NCI-H774 (cell line): Measurements from ENCODE around the gene AFG1L.
"Not testable (repeated sequence)": the region's sequence is repeated elsewhere in the genome, so short reads cannot be mapped to it uniquely, and the experiment has no call there.

Experiments used
- DNase-seq: peaks from one replicate; lab custom pipeline; 2025; lab: John Stamatoyannopoulos, UW

AFG1L gene

DNA sequence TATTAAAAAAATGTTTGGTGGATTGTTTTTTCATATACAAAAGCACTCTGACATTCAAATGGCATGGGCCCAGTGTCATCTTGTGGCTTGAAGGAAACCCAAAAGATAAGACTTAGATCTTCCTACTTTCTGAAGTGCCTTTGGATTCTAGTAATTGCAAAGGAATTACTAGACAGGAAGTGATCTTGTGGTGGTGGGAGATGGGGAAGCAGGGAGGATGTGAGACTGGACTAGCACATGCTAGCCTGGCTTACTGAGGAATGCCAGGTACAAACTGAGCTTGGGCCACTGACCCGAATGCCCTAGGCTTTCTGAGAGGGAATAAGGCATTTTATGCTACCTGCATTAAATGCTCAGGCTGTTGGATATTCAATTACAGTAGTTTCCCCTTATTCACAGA is 59.0 kb downstream of the AFG1L start:
- no peak for DNase-seq

DNA sequence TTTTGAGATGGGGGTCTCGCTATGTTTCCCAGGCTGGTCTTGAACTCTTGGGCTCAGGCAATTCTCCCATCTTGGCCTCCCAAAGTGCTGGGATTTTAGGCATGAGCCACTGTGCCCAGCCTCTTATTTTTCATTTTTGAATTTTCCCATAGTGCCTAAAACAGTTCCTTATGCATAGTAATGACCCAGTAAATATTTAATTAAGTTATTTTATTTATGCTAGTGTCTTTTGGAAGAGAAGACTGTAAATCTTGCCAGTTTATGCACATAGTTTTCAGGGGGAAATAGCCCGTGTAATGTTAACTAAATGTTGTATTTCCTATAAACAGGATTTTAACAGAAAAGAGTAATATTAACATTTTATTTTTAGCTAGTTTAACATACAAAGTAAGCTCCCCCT is 60.3 kb downstream of the AFG1L start:
- DNase-seq, result no peak

DNA sequence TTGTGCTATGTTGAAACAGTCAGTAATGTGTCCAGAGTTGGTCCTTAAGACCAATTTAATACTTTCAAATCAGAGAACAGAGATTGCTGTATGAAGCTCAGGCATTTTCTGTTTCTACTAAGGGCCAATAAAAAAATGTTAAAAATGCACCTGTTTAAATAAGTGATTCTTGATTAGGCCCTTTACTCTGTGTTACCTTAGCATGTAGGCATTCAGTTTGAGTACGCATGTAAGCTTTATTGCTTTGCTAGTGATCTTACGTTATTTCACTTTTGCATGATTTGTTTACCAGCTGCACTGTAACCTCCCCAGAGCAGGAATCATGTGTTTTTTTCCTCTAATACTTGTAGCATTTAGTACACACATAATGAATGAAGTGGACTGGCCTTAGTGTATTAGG is 61.0 kb downstream of the AFG1L start:
- no peak for DNase-seq

DNA sequence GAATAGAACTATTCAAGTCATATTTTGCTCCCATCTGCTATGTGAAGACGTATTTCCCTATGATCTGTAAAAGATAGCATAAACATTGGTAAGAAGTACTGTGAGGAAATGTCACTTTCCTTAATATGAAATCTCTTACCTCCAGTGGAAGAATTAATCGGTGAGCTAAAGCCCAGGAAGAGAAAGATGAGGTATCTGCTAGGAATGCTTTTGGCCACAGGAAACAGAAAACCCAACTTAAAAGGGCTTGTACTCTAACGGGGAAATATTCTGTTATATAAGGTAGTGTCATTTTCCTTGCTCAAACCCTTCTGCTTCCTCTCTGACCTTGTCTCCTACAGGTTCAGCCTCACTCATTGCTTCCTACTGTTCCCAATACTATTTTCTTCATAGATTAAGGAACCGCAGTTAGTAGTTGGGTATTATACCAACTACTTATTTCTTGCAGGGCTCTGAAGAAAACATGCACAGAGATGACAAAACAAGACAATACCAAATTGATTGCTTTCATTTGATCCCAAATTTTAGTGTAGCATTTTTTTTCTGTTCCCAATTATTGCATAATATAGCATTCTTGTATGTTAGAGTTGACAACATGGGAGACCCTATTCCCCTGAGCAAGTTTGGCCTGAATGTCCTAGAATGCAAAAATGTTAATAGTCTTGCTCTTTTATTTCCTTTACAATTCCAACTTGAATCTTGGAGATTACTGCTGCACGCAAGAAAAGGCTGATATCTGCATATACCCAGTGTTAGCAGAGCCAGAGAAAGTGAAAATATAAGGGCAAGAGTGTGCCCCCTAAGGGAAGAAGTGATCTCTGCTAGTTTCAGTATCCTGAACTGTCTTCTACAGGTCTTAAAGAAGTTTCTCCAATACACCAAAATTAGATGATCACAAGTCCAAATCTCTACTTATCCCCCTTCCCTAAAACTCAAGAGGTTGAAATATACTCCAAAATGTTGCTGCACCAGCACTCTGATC is 65.3 kb downstream of the AFG1L start:
- DNase-seq, result no peak

DNA sequence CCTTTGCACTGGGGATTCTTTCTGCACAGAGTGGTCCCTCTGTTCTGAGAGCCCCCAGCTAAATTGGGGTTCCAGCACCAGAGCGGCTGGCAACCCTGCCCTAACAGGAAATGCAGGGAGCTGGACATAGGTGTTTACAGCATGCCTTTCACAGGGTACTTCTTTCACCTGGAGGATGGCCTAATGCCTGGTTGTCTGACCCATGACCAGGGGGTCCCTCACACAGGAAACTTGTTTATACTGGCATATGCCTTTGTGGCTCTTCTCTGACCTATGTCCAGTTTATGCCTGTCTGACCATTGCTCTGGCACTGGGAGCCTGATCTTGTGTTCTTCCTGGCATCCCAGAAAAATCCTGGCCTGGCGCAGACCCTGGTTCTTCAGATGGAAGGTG is 66.1 kb downstream of the AFG1L start:
- DNase-seq, result no peak

DNA sequence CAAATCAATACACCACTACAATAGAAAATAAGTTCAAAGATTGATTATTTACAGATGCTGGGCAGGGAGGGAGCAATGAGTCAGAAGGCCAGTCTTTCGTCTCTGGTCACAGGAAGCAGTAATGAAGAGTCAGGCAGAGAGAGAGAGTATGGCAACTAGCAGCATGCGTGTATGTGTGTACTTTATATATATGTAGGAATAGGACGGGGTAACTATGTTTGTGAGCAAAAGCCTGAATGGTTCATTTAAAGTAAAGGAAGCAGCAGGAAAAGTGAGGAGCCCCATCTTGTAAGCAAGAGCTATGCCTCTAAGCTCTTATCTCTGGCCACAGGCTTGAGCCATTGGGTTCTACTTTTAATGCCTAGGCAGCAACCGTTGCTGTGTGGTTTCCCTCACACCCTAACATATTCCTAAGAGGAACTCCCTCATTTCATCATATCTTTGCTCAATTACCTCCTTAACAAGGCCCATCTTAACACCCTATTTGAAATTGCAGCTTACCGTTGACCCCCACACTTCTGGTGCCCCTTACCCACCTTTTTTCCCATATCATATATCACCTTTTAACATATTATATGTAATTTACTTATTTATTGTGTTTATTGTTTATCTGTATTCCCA is 66.6 kb downstream of the AFG1L start:
- no peak for DNase-seq

DNA sequence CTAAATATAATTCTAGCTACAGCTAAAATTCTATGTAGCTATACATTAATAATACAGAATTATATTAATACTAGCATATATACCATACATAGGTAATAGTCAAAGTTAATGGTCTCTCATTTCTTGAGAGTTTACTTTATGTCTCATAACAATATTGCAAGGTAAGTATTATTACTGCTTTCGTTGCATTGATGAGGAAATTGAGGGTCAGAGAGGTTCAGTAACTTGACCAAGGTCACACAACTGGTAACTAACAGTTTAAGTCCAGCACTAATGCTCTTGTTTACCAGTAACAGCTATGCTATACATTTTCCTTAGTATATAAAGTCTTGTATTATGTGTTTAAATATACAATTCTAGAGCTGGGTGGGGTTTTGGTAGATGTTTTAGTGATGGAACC is 67.6 kb downstream of the AFG1L start:
- no peak for DNase-seq

DNA sequence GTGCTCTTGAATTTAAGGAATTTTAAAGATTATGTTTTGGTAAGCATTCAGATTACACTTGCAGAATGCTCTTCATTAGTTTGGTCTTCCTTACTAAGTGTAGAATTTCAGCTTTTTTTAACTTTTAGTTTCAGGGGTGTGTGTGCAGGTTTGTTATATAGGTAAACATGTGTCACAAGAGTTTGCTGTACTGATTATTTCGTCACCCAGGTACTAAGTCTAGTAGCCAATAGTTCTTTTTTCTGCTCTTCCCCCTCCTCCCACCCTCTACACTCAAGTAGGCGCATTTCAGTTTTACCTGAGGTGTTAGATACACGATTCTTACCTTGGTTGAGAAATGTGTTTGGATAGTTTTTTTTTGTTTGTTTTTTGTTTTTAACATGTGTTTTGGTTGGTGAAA is 68.3 kb downstream of the AFG1L start:
- no peak for DNase-seq

DNA sequence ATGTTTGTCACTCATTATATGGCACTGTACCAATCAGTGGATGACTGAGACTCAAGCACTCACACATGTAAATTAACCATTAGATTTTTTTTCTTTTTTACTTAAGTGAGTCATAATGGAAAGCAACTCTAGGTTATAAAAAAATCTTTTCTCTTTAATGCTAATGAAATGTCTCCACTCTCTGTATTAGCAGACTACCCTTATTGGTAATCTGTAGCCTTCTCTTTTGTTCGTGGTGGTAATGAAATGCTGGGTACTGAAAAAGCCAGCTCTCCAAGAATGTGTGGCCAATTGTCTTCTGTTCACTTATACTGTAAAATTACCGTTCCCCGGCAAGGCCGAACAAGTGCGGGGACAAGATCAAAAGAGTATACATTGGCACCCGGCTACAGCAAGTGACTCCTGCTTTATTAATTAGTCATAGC is 69.0 kb downstream of the AFG1L start:
- DNase-seq, result no peak

DNA sequence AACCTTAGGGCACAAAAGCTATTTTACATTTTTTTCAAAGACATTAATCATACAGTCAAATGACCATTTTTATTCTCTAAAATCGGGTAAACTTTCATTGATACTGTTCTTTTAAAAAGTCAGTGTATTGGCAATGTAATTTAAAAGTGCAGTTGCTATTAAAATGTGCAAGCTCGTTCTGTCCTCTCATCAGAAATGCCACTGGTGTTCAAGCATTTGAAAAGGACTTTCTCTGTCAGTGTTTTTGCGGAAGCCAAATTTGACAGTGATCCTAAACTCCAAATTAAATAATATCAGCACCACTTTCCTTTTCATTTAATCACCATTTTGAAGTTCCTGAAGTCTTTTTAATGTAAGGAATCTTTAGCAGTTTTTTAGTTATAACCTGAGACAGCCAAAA is 69.6 kb downstream of the AFG1L start:
- DNase-seq, result no peak

DNA sequence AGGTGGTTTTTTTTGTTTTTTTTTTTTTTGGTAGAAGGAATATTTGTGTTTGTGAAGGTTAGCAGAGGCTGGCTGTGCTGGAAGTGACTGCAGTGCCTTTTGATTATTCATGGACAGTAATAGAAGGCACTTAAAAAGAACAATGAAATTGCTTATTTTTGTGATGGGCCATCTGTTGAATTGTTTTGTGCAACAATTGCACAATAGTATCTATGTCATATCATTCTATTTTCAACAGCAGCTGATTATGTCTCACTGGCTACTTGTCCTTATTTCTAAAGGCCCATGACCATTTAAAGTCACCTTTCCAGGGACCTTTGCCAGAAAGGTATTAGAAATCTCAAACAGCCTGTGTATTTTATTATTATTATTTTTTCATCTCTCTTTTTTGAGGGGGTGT is 70.6 kb downstream of the AFG1L start:
- peak; percentile 51 for DNase-seq

DNA sequence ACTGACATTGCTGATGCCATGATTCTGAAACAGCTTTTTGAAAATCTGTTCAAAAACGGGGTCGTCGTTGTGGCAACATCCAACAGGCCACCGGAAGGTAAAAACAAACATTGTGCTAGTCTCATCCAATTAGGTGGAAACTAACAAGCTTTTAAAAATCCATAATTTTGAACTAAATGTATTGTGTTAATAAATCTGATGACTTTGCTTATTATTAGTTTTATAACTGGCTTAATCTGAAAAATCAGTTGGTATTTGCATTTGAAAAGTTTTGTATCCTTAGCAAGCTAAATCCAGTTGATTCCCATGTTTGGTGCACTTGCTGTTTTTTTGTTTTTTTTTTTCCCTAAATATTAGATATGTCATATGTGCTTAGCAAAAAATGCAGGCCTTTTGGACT is 71.4 kb downstream of the AFG1L start:
- DNase-seq, result no peak

DNA sequence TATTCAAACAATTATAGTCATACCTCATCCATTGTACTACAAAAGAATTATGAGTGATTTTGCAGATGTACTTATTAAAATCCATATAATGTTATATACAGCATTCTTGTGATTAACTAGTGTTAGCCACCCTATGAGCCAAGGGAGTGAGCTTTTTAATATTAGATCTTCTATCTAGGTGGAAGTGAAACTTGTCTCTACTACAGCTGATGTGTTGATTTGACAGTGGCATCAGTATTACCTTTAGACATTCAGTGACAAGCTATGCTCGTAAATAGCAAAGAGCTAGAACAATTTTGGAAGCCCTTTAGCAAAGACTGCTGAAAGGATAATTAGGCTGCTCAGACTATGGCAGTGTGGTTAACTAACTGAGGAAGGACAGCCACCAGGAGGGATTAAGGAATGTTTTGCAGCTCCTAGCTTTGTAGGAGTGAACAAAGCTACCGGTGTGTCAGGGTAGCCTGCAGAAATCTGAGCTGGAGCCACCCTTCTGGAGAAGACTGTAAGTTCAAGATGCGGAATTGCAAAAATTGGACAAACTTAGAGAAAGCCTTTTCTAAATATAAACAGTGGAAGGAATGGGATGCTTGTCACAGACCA is 73.7 kb downstream of the AFG1L start:
- DNase-seq, result no peak

DNA sequence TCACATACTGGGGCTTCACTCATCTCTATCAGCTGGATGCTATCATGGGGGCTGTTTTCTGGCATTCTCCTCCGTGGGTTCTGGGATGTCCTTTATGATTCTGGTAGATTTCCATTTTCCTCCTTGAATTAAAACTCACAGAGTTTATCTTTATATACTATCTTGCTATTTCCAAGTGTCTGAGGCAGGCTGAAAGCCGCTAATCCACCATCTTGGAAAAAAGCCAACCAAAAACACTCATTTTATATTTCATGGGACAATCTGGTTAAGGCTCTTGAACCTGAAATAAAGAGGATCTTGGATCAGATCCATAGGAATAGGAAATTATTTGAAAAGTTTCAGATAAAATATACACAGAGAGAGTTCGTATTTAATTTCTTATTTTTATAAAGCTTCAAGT is 86.0 kb downstream of the AFG1L start:
- DNase-seq, result no peak

DNA sequence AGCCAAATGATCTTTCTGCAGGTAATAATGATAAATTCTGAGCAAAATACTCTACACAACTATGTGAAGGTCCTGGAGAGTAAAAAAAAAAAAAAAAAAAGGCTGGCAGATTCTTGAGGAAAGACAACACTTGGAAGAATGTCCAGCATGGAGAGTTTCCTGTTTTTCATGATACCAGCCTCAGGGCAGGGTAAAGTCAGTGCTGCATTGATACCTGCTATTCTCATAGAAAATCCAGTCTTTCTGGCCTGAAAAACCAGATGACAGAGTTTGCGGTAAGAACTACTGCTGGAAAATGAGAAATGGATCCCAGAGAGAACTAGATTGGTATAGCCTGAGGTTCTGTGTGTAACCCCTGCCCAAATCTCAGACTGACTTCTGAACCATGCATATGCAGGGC is 89.1 kb downstream of the AFG1L start:
- no peak for DNase-seq

DNA sequence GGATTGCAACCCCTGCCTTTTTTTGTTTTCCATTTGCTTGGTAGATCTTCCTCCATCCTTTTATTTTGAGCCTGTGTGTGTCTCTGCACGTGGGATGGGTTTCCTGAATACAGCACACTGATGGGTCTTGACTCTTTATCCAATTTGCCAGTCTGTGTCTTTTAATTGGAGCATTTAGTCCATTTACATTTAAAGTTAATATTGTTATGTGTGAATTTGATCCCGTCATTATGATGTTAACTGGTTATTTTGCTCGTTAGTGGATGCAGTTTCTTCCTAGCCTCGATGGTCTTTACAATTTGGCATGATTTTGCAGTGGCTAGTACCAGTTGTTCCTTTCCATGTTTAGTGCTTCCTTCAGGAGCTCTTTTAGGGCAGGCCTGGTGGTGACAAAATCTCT is 94.3 kb downstream of the AFG1L start:
- not testable (repeated sequence) for DNase-seq

DNA sequence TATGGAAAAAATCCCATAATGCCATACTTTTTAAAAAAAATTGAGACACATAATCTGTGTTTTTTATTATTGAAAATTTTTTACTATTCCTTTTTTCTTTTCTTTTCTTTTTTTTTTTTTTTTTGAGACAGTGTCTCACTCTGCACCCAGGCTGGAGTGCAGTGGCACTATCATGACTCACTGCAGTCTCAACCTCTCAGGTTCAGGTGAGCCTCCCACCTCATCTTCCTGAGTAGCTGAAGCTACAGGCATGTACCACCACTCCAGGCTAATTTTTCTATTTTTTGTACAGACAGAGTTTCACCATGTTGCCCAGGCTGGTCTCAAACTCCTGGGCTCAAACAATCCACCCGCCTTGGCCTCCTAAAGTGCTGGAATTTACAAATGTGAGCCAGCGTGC is 100.4 kb downstream of the AFG1L start:
- DNase-seq, result no peak

DNA sequence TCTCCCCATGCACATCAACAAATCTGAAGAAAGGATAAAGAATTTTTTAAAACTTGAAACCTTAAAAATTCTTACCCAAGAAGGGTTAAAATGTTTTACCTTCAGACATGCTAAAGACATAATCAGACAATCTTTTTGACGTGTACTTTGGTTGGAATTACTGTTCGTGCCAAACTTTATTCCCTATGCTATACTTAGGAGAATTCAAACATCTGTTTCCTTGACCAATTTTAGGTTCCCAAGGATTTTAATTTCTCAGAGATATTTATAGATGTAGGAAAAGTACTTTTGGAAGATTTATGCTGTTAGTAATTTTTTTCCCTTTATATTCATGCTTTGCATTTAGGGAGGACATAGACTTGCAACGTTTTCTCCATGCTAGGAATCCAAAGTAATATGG is 108.4 kb downstream of the AFG1L start:
- DNase-seq, result no peak

DNA sequence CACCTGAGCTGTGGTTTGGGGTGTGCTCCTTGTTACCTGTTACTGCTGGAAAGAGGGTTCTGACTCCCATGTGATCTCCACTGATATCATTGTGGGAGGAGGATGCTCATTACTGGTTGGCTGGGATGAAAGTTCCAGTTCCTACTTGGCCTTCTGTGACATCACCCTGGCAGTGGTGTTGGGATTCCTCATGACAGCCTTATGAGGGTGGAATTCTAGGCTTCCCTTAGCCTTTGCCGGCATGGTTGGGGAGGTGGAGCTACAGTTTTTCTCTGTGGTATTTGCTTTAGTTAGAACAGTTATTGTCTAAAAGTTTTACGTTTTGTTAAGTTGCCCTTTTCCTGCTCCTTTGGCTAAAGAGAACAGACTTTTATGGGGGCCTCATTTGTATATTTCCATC is 112.1 kb downstream of the AFG1L start:
- no peak for DNase-seq

DNA sequence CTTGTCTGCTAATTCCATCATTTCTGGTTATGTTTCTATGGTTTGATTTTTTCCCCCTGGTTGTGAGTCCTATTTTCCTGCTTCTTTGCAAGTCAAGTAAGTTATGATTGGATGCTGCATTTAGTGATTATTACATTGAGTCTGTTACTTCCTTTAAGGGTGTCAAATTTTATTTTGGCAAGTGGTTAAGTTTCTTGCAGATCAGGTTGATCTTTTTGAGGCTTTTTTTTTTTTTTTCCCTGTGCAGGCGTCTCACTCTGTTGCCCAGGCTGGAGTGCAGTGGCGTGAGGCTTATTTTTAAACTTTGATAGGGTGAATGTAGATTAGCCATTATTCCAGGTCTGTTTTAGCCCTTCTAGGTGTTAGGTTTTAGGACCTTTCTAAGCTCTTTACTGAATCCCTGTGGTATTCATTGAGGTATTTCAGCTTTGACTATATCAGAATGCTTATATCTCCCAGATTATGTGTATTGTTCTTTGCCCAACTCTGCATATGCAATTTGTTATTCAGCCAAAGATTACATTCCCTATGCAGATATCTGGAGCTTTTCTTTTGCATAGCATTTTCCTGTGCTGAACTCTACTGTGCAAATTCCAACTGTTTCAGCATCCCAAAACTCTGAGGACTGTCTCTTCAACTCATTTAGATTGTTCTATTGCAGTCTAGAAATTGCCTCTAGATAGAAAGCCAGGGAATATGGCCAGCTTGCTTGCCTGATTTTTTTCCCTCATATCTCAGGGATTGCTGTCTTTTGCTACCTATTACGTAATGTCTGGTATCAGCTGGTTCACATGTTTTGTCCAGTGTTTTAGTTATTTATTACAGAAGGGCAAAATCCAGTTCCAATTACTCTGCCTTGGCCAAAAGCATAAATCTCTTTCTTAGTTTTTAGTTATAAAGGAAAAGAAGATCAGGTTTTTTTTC is 113.3 kb downstream of the AFG1L start:
- no peak for DNase-seq

DNA sequence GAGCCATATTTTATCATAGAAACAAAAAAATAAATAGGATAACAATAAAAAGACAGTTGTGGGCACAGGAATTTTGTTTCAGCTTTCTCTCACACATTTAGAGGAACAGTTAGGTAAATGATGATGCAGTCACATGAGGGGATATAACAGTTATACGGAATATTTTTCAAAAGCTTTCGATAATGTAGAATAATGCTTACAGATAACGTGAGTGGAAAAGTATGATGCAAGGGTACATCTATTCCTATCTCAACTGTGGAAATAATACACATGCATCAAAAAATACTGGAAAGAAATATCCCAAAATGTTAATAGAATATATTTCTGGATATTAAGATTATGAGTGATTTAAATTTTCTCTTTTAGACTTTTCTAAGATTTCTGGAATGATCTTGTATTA is 114.0 kb downstream of the AFG1L start:
- DNase-seq, result no peak
